HG02885 (cell line): Measurements from ENCODE around the gene NPTX2.
A peak's percentile ranks its signal among the peaks of the same experiment; 100 is the strongest.

Experiments used
- ATAC-seq: cut with Tn5 transposase; IDR thresholded peaks from one replicate; pipeline ENCODE4 v1.9.1; 2021; ENCODE audit warnings: mild to moderate bottlenecking; ENCODE audit not compliant: unreplicated experiment, poor library complexity

The NPTX2 gene

DNA sequence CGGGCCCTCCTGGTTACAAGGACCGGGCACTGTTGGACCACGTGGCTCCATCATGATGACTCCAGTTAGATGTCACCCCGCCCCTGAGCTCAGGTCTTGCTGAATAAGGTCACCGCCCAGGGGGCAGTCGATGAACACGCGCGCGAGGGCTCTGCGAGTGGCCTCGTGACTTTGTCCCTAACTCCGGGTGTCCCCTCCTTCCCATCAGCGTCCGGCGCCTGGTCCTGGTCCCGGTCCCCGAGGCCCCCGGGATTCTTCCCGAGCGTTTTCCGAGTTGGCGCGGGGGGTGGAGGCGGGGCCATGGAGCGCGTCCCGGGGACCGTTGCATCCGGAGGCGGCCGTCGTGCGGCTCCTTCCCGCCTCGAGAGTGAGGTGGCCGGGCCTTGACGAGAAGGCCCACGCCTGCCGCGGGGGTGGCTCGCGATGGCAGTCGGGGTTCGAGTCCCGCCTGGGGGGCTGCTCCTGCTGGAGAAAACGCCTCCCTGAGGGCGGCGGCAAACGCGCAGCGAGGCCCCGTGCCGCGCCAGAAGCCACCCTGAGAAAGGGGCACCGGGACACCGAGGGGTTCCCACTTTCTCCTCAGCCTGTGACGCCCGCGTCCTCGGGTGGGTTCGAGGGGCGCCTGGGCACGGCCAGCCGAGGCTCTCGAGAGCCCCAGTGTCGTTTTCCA, 569 bp upstream of the NPTX2 start:
- ATAC-seq, result no peak

GRCh38 chr7:98617960-98618418, 904 bp downstream of the NPTX2 start:
- no peak for ATAC-seq

GRCh38 chr7:98618786-98619185, 1.7 kb downstream of the NPTX2 start:
- ATAC-seq, result no peak

DNA sequence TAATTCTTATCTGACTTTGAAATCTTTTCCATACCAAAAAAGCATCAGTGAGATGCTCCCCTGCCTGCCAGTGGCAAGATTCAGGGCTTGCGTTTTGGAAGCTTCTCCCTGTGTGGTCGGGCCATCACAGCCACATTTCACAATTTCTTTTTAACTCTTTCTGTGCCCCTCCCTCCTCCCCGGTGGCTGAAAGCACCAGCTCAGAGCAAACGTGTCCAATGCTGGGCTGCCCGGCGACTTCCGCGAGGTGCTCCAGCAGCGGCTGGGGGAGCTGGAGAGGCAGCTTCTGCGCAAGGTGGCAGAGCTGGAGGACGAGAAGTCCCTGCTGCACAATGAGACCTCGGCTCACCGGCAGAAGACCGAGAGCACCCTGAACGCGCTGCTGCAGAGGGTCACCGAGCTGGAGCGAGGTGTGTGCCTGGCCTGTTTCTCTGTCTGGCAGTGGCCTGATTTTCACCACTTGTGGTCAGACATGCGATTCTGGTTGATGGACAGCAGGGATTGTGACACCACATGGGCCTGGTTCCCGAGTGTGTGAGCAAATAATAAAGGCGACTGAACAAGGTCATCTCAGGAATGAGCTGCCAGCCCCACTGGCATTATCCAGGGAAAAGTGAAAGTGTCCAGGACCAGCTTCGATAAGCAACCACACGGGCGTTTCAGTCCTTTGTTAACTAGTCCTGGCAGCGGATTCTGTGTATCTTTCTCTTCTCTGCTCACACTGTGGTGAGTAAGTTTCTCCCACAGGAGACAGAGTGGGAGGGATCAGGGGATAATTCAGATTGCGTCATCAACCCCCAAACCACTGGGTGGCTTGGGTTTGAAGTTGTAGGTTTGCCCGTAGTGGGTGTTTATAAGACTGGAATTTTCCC, 2.6 kb downstream of the NPTX2 start:
- ATAC-seq, result no peak

DNA sequence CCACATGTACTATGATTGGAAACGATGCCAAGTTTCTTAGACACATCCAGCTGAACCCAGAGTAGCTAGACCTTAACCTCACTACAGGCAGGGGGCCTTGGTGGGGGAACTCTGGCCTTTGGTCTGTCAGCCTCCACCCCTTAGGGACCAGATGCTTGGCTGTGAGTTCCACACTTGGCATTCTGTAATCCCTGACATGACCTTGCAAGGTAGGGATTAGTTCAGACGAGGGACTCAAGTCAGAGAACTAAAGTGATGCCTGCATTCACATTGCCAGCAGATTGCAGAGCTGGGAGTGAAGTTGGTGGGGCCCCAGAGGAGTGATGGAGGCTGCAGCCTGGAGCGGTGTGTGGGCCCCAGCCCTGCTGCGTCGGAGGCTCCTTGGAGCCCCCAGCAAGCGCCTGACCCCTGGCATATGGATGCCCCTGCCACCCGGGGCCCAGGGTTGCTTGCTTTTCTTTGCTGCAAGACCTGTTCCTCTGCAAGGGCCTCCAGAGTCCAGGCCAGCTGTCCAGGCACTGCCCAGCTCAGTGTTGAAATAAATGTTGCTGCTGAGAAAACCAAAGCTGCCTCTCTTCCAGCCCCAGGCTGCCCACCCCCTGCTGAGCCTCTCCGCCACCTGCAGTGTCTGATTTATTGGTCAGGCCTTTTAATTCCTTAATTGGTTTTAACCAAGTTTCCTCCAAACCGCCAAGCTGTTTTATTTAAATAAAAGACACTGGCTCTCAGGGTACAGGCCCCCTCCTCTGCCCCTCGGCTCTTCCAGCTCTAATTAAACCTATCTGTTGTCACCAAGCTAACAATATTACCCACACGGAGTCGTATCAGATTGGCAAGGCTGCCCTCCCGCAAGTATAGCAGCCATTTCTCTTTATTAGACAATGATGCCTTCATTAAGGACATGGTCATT, 4.7 kb downstream of the NPTX2 start:
- ATAC-seq, result no peak

GRCh38 chr7:98622926-98623325, 5.8 kb downstream of the NPTX2 start:
- ATAC-seq, result no peak

DNA sequence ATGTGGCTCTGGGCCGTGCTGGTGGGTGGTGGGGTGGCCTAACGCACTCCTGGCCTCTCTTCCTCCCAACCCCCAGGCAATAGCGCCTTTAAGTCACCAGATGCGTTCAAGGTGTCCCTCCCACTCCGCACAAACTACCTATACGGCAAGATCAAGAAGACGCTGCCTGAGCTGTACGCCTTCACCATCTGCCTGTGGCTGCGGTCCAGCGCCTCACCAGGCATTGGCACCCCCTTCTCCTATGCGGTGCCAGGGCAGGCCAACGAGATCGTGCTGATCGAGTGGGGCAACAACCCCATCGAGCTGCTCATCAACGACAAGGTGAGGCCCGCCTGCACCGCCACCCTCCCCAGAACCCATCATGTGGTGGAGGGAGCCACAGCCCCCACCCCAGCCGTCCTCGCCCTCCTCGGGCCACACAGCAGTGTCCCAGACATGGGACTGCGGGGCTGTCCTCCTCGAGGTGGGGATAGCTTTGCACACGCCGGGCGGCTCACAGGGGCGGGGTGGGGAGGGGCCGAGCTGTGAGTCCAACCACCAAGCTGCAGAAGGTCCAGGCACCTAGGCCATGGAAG, 7.8 kb downstream of the NPTX2 start:
- no peak for ATAC-seq

DNA sequence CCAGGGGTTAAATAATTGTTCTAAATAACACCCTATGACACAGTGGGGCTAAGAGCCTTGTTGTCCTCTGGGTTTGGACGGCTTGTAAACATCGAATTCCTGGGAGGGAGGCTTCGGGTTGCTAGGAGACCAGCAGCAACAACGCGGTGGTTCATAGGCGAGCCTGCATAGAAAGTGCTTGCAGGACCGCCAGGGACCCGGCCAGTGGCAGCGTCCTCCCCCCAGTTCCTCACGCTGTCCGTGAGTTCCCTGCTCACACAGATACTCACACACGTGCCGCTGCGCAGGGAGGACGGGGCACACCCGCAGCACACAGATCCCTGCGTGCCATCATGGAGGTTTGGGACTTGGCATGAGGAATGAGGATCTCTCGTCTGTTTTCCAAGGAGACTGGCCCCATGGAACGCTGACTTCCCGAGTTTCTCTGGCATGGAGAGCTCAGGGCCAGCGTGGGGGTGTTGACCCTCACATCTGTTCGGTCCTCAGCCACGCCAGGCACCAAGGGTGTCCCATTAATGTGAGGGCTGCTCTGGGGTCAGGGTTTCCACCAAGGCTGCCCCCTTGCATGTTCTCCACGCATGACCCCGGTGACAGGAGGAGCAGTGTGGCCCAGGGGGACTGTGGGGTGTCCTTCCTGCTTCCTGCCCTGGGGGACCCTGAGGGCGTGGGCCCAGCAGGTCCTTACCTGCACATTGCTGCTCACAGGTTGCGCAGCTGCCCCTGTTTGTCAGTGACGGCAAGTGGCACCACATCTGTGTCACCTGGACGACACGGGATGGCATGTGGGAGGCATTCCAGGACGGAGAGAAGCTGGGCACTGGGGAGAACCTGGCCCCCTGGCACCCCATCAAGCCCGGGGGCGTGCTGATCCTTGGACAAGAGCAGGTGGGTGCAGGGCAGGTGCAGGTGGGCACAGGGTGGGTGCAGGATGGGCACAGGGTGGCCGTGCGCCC, 9.7 kb downstream of the NPTX2 start:
- no peak for ATAC-seq

DNA sequence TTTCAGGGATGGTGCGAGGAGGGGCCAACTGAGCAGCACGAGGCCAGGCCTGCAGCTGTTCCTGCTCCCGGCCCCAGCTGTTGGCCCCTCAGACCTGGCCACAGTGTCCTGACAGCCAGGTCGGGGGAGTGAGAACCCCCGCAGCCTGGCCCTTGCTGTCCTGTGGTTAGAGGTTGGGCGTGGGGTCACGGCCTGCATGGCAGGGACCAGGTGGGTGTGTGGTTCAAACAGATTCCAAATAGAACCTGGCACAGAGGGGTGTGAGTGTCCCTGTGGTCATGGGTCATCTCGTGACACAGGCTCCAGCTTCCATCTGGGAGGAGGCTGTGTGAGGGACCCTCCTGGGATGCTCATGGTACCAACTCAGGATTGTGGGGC, 10.3 kb downstream of the NPTX2 start:
- no peak for ATAC-seq

DNA sequence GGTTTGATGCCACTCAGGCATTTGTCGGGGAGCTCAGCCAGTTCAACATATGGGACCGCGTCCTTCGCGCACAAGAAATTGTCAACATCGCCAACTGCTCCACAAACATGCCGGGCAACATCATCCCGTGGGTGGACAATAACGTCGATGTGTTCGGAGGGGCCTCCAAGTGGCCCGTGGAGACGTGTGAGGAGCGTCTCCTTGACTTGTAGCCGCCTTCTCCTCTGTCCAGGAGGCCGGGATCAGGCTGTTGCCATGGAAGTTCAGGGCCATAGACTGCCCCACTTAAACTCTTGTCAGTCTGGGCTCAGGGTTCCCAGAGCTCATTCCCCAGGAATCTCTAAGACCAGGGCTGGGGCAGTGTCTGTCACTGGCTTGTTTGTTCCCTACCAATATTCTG, 11.3 kb downstream of the NPTX2 start:
- no peak for ATAC-seq

- ATAC-seq, result no peak
These were observed 11.9 kb downstream of the NPTX2 start for GRCh38 chr7:98629001-98629431.

DNA sequence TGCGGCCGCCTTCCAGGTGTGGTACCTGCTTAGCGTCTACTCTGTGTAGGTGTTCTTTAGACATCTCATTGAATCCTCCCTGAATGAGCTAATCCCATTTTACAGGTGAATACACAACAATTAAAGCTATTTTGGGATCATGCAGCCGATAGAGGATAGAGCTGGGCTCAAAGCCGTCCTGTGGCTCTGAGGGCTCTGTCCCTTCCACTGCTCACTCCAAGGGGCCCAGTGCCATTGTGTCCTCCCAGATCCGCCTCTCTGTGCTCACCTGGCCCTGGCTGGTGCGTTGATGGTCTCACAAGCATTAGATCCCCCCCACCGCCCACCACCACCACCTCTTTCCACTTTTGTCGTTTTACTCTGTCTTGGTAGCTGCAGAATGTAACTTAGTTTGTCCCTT, 13.1 kb downstream of the NPTX2 start:
- ATAC-seq, result no peak

- ATAC-seq, result no peak
These were observed 13.7 kb downstream of the NPTX2 start for GRCh38 chr7:98630770-98631169.

- no peak for ATAC-seq
These were observed 21.8 kb downstream of the NPTX2 start for GRCh38 chr7:98638853-98639252.

- no peak for ATAC-seq
These were observed 23.3 kb downstream of the NPTX2 start for GRCh38 chr7:98640375-98640774.

DNA sequence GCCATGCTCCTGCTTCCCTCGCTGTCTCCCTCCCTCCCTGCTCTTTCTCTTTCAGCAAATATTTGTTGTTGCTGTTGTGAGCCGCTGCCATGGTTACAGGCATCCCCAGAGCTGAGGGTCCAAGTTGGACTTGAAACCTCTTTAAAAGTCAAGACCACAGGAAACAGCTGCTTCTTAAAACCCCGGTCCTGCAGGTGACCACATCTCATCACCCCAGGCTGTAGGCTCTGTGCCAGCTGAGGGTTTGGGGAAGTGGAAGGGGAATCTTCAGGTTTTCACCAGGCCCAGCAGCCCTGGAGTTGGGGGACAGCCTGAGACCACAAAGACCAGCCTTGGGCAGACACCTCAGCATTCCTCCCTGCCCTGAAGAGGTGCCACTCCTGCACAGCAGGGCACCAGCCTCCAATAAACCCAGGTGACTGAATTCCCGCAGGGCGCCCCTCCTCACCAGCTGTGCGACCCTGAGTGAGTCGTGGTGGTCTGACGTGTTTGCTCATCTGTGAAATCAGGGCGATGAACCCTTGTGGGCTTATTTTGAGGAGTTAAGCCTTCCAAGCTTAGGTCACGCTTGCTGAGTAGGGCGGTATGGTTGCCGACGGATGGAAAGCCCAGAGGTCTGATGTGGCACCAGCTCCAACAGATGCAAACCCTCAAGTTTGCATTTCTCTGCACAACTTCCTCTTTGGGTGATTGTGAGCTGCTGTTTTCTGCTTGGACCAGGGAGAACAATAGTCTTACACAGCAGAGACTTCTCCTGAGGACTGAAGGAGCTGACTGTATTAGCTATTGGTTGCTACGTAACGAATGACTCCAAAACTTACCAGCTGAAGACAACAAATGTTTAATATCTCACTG, 24.8 kb downstream of the NPTX2 start:
- ATAC-seq, result peak; percentile 84

DNA sequence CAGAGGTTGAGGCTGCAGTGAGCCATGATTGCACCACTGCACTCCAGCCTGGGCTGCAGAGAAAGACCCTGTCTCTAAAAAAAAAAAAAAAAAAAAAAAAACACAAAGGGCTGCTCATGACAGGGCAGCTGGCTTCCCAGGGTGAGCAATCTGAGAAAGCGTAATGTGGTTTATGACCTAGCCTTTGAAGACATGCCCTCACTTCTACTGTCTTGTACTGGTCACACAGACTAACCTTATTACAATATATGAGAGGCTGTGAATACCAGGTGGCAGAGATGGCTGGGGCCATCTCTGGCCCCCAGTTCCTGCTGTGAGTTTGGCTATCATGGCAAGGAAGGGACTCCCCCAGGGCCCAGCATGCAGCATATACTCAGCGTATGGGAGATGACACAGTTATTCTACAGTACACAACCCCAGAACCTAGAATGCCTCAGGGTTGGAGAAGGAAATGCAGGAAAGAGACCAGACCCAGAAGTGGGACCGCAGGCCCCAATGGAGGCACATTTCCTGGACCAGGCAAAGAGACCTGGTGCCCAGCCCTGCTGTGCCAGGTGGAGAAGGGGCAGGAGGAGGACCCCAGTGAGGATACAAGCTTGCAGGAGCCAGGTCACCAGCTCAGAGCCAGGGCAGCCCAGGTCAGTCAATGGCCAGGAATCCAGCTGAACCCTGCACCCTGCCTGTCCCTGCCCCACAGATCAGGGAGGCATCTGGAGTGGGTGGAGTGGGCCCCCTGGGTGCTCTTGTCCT, 26.3 kb downstream of the NPTX2 start:
- ATAC-seq, result peak; percentile 27

- ATAC-seq, result no peak
These were observed 29.4 kb downstream of the NPTX2 start for GRCh38 chr7:98646465-98646864.
